Right lobe of liver (tissue), 4 donors: Measurements from ENCODE around the gene CLASP2.

Experiments used
- POLR2A ChIP-seq: fragments of 450-650 bp; IDR thresholded peaks from one replicate; pipeline ENCODE4 v1.6.1; 2017; ENCODE audit warnings: antibody characterized with exemption, mild to moderate bottlenecking
- TF ChIP-seq, protein P1 (sequence below), 4 donors: fragments of 200-600 bp in 3 of 4; fragments of 450-650 bp in 1 of 4; IDR thresholded peaks; one replicate each; pipeline versions ENCODE4 v1.5.1 to v1.8.0; 2016 to 2022; ENCODE audit warnings: antibody characterized with exemption in 4 of 4, mild to moderate bottlenecking in 2 of 4
- donor health status: DM: no; HTN: no; CAD: no.
- donor health status: DM: no; HTN: no; CAD: no.
- donor health status: DM: no; HTN: yes; CAD: no.

DNA sequence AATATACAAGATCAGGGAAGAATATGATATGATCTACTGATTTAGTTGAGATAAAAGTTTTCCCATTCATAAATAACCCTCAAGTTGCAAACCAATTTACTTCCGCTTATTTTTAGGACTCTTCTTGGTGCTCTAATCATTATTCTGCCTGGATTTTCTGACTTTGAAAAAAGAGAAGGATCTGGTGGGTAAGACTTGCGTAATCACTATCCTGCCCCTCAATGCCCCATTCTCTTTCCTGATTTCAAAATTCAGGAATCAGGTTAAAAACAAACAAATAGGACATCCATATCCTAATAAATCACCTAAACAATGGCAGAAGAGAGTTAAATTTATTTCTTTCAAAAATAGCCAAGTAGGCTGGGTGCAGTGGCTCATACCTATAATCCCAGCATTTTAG lies 127.5 kb downstream of the CLASP2 start:
- TF ChIP-seq, protein P1, sequence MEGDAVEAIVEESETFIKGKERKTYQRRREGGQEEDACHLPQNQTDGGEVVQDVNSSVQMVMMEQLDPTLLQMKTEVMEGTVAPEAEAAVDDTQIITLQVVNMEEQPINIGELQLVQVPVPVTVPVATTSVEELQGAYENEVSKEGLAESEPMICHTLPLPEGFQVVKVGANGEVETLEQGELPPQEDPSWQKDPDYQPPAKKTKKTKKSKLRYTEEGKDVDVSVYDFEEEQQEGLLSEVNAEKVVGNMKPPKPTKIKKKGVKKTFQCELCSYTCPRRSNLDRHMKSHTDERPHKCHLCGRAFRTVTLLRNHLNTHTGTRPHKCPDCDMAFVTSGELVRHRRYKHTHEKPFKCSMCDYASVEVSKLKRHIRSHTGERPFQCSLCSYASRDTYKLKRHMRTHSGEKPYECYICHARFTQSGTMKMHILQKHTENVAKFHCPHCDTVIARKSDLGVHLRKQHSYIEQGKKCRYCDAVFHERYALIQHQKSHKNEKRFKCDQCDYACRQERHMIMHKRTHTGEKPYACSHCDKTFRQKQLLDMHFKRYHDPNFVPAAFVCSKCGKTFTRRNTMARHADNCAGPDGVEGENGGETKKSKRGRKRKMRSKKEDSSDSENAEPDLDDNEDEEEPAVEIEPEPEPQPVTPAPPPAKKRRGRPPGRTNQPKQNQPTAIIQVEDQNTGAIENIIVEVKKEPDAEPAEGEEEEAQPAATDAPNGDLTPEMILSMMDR (IDR thresholded peaks at IDR 0.05), result no peak
- TF ChIP-seq POLR2A, result no peak
